ENCODE measurements around the gene SLC28A1. TPM values are rescaled to one million over a fixed set of nuclear protein-coding genes. Genes with fewer than 3 reads are reported as not detected.

Gene SLC28A1
- total RNA-seq, 2 experiments from 2014 or later: not detected

DNA sequence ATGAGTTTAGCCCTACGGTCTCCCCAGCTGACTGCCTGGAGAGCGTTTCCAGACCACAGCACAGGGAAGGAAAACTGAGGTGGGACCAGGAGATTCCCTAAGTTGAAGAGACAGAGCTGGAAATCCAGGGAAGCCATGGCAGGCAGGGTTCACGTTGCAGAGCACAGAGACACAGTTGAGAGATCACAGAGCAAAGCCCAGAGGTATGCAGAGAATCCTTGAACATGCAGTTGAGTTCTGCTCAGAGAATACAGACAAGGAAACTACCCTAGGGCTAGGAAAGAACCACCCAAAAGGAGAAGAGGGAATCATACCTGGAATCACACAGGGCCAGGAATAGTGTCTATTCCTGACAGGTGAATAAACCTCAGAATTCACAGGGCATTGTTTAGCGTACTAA is 14.3 kb downstream of the SLC28A1 start:
- Histone ChIP-seq H4K20me1 (ENCODE audit: insufficient read depth, low read length) (no peaks in the 10 kb centered on the region), H3K36me3 (ENCODE audit: insufficient read depth, low read length) (no peaks in the 10 kb centered on the region), H3K79me2 (ENCODE audit: insufficient read depth, low read depth, low read length) (no peaks in the 10 kb centered on the region), H2AFZ (ENCODE audit: low read length) (no peak overlapping the region), H3K4me3 (ENCODE audit: low read depth, low read length, poor library complexity, severe bottlenecking) (no peak overlapping the region), H3K4me2 (ENCODE audit: low read length) (no peak overlapping the region), H3K9me2 (ENCODE audit: insufficient read depth, low read length) (no peaks in the 10 kb centered on the region), H3K9me3 (ENCODE audit: low read length) (no peaks in the 10 kb centered on the region), H3K27ac (ENCODE audit: low read depth, low read length, poor library complexity, severe bottlenecking) (no peak overlapping the region), H3K4me1 (ENCODE audit: insufficient read depth, low read length, poor library complexity, severe bottlenecking) (no peaks in the 10 kb centered on the region)
- TF ChIP-seq, protein P1, sequence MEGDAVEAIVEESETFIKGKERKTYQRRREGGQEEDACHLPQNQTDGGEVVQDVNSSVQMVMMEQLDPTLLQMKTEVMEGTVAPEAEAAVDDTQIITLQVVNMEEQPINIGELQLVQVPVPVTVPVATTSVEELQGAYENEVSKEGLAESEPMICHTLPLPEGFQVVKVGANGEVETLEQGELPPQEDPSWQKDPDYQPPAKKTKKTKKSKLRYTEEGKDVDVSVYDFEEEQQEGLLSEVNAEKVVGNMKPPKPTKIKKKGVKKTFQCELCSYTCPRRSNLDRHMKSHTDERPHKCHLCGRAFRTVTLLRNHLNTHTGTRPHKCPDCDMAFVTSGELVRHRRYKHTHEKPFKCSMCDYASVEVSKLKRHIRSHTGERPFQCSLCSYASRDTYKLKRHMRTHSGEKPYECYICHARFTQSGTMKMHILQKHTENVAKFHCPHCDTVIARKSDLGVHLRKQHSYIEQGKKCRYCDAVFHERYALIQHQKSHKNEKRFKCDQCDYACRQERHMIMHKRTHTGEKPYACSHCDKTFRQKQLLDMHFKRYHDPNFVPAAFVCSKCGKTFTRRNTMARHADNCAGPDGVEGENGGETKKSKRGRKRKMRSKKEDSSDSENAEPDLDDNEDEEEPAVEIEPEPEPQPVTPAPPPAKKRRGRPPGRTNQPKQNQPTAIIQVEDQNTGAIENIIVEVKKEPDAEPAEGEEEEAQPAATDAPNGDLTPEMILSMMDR (conservative IDR thresholded peaks at IDR 0.05; ENCODE audit: low read length): no peak
- no peak for TF ChIP-seq EZH2phosphoT487 (IDR thresholded peaks at IDR 0.05; ENCODE audit: borderline replicate concordance, low read depth, low read length)
- DNase-seq (ENCODE audit: low spot score): no peak
- intact Hi-C loops (cut with micrococcal nuclease; ENCODE audit: unreplicated experiment): no loop called here
- CTCF ChIA-PET (ENCODE audit: unreplicated experiment): no interaction called here
- no TSS peak for BruUV-seq (replicated peaks)
- POLR2A ChIA-PET: interaction anchor here (0.7 kb wide), 1 partner anchor 1887 kb away, joined by 4 read pairs; no protein-coding TSS in a partner anchor

DNA sequence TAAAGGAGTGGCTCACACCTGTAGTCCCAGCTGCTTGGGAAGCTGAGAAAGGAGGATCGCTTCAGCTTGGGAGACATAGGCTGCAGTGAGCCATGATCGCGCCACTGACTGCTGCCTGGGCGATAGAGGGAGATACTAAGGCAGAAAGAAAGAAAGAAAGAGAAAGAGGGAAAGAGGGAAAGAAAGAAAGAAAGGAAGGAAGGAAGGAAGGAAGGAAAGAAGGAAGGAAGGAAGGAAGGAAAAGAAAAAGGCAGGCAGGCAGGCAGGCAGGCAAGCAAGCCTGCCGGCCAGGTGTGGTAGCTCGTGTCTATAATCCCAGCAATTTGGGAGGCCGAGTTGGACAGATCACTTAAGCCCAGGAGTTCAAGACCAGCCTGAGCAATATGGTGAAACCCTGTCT is 15.3 kb downstream of the SLC28A1 start:
- ChIA-PET CTCF (ENCODE audit: unreplicated experiment) (no interaction called here), POLR2A (no interaction called here)
- no TSS peak for BruUV-seq (replicated peaks)
- no peaks in the 10 kb centered on the region for H3K79me2 ChIP-seq (ENCODE audit: insufficient read depth, low read depth, low read length)
- no peak for DNase-seq (ENCODE audit: low spot score)
- H3K4me1 ChIP-seq (ENCODE audit: insufficient read depth, low read length, poor library complexity, severe bottlenecking): no peaks in the 10 kb centered on the region
- TF ChIP-seq, protein P1 (conservative IDR thresholded peaks at IDR 0.05; ENCODE audit: low read length): no peak
- TF ChIP-seq EZH2phosphoT487 (IDR thresholded peaks at IDR 0.05; ENCODE audit: borderline replicate concordance, low read depth, low read length): no peak
- H2AFZ ChIP-seq (ENCODE audit: low read length): no peak overlapping the region
- H3K4me2 ChIP-seq (ENCODE audit: low read length): no peak overlapping the region
- no peaks in the 10 kb centered on the region for H4K20me1 ChIP-seq (ENCODE audit: insufficient read depth, low read length)
- no peak overlapping the region for H3K27ac ChIP-seq (ENCODE audit: low read depth, low read length, poor library complexity, severe bottlenecking)
- H3K36me3 ChIP-seq (ENCODE audit: insufficient read depth, low read length): no peaks in the 10 kb centered on the region
- H3K9me3 ChIP-seq (ENCODE audit: low read length): no peaks in the 10 kb centered on the region
- H3K4me3 ChIP-seq (ENCODE audit: low read depth, low read length, poor library complexity, severe bottlenecking): no peak overlapping the region
- intact Hi-C loops (cut with micrococcal nuclease; ENCODE audit: unreplicated experiment): no loop called here
- H3K9me2 ChIP-seq (ENCODE audit: insufficient read depth, low read length): no peaks in the 10 kb centered on the region

DNA sequence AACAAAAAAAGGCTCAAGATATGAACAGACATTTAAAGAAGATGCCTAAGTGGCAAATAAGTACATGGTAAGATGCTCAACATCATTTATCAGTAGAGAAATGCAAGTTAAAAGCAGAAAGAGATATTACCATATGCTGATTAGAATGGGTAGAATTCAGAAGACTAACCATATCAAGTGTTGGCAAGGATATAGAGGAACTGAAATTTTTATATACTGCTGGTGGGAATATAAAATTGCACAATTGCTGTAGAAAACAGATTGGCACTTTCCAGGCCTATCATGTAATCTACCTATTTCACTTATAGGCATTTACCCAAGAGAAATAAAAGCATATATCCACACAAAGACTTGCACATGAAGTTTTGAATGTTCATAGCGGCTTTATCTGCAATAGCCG is 17.1 kb downstream of the SLC28A1 start:
- Histone ChIP-seq H3K9me3 (ENCODE audit: low read length) (no peaks in the 10 kb centered on the region), H3K4me1 (ENCODE audit: insufficient read depth, low read length, poor library complexity, severe bottlenecking) (no peaks in the 10 kb centered on the region), H3K4me2 (ENCODE audit: low read length) (no peak overlapping the region), H2AFZ (ENCODE audit: low read length) (no peak overlapping the region), H4K20me1 (ENCODE audit: insufficient read depth, low read length) (no peaks in the 10 kb centered on the region), H3K36me3 (ENCODE audit: insufficient read depth, low read length) (no peaks in the 10 kb centered on the region), H3K9me2 (ENCODE audit: insufficient read depth, low read length) (no peaks in the 10 kb centered on the region), H3K27ac (ENCODE audit: low read depth, low read length, poor library complexity, severe bottlenecking) (no peak overlapping the region), H3K79me2 (ENCODE audit: insufficient read depth, low read depth, low read length) (no peaks in the 10 kb centered on the region), H3K4me3 (ENCODE audit: low read depth, low read length, poor library complexity, severe bottlenecking) (no peak overlapping the region)
- intact Hi-C loops (cut with micrococcal nuclease; ENCODE audit: unreplicated experiment): no loop called here
- ChIA-PET POLR2A (no interaction called here), CTCF (ENCODE audit: unreplicated experiment) (no interaction called here)
- no TSS peak for BruUV-seq (replicated peaks)
- no peak for TF ChIP-seq EZH2phosphoT487 (IDR thresholded peaks at IDR 0.05; ENCODE audit: borderline replicate concordance, low read depth, low read length)
- TF ChIP-seq, protein P1 (conservative IDR thresholded peaks at IDR 0.05; ENCODE audit: low read length): no peak
- DNase-seq (ENCODE audit: low spot score): no peak

All from OCI-LY7 (cell line).